Body of pancreas (tissue), 4 donors: ENCODE results near the gene CBR3.

Source experiments
- CTCF ChIP-seq, 7 experiments: fragments of 450-650 bp in 4 of 7; fragments of 200-600 bp in 3 of 7; sonication (generic) in 3 of 7; IDR thresholded peaks; one replicate each; pipeline ENCODE4 v1.5.1; 2016 to 2019; ENCODE audit warnings: antibody characterized with exemption in 7 of 7
- POLR2A ChIP-seq, 3 donors: fragments of 450-650 bp; IDR thresholded peaks; one replicate each; pipeline ENCODE4 v1.6.1; 2016; ENCODE audit warnings: antibody characterized with exemption in 3 of 3, mild to moderate bottlenecking in 2 of 3

GRCh38 chr21:36186081-36186480 is 51.2 kb downstream of the CBR3 start:
- TF ChIP-seq CTCF (IDR thresholded peaks at IDR 0.05) = no peak
- no peak for TF ChIP-seq POLR2A (IDR thresholded peaks at IDR 0.05)
